Dermis microvascular lymphatic vessel endothelial cell (primary cell): ENCODE results near the gene CACNA2D3. TPM values are rescaled to one million over a fixed set of nuclear protein-coding genes. Genes with fewer than 3 reads are reported as not detected.
"Not testable (repeated sequence)": the region's sequence is repeated elsewhere in the genome, so short reads cannot be mapped to it uniquely, and the experiment has no call there.

Source experiments
- DNase-seq, 2 donors: peaks; one replicate each; pipeline versions ENCODE4 v3.0.0 to v3.0.0-alpha.2; 2010; ENCODE audit warnings: low read depth in 2 of 2
- total RNA-seq: library from RNA; depleted of rRNA; stranded (reverse); fragments of >200 nt; gene quantifications from 2 replicates; pipeline ENCODE4 v1.2.1, GENCODE V29; 2014

The CACNA2D3 gene
- total RNA-seq, 1 donor from 2014 or later, result not detected

- DNase-seq, result no peak
These were observed 835.4 kb downstream of the CACNA2D3 start for GRCh38 chr3:54957711-54958110.

- DNase-seq, result no peak
These were observed 837.7 kb downstream of the CACNA2D3 start for GRCh38 chr3:54960082-54960481.

GRCh38 chr3:54960701-54961100 is 838.3 kb downstream of the CACNA2D3 start:
- no peak for DNase-seq

- no peak for DNase-seq
These were observed 839.8 kb downstream of the CACNA2D3 start for GRCh38 chr3:54962200-54962599.

- DNase-seq, result no peak
These were observed 841.3 kb downstream of the CACNA2D3 start for GRCh38 chr3:54963641-54964040.

- no peak for DNase-seq
These were observed 841.7 kb downstream of the CACNA2D3 start for GRCh38 chr3:54964081-54964480.

- DNase-seq, result no peak
These were observed 843.4 kb downstream of the CACNA2D3 start for GRCh38 chr3:54965746-54966145.

- no peak for DNase-seq
These were observed 844.6 kb downstream of the CACNA2D3 start for GRCh38 chr3:54966979-54967378.

GRCh38 chr3:54967731-54968161 is 845.4 kb downstream of the CACNA2D3 start:
- no peak for DNase-seq

GRCh38 chr3:54968546-54969172 is 846.3 kb downstream of the CACNA2D3 start:
- DNase-seq, result no peak

- DNase-seq, result no peak
These were observed 847.3 kb downstream of the CACNA2D3 start for GRCh38 chr3:54969652-54970051.

GRCh38 chr3:54970895-54971294 is 848.5 kb downstream of the CACNA2D3 start:
- DNase-seq, result no peak

GRCh38 chr3:54977439-54977838 is 855.1 kb downstream of the CACNA2D3 start:
- DNase-seq, result no peak

GRCh38 chr3:54977946-54978345 is 855.6 kb downstream of the CACNA2D3 start:
- not testable (repeated sequence) for DNase-seq

- no peak for DNase-seq
These were observed 860.5 kb downstream of the CACNA2D3 start for GRCh38 chr3:54982807-54983206.

GRCh38 chr3:54983266-54984099 is 861.1 kb downstream of the CACNA2D3 start:
- no peak for DNase-seq

- no peak for DNase-seq
These were observed 863.5 kb downstream of the CACNA2D3 start for GRCh38 chr3:54985856-54986255.

GRCh38 chr3:54986294-54986693 is 863.9 kb downstream of the CACNA2D3 start:
- no peak for DNase-seq

- no peak for DNase-seq
These were observed 865.4 kb downstream of the CACNA2D3 start for GRCh38 chr3:54987719-54988118.

- no peak for DNase-seq
These were observed 866.0 kb downstream of the CACNA2D3 start for GRCh38 chr3:54988302-54988837.

GRCh38 chr3:54988838-54989630 is 866.7 kb downstream of the CACNA2D3 start:
- DNase-seq, result no peak

- no peak for DNase-seq
These were observed 871.8 kb downstream of the CACNA2D3 start for GRCh38 chr3:54994111-54994513.
